ENCODE data around the gene VPS37B. TPM values are rescaled to one million over a fixed set of nuclear protein-coding genes. Genes with fewer than 3 reads are reported as not detected.

Gene VPS37B
- total and polyA plus RNA-seq, 2 donors (not counting 1 experiment from before 2014, with no cell fraction given), result 66.7 to 88.1 TPM

DNA sequence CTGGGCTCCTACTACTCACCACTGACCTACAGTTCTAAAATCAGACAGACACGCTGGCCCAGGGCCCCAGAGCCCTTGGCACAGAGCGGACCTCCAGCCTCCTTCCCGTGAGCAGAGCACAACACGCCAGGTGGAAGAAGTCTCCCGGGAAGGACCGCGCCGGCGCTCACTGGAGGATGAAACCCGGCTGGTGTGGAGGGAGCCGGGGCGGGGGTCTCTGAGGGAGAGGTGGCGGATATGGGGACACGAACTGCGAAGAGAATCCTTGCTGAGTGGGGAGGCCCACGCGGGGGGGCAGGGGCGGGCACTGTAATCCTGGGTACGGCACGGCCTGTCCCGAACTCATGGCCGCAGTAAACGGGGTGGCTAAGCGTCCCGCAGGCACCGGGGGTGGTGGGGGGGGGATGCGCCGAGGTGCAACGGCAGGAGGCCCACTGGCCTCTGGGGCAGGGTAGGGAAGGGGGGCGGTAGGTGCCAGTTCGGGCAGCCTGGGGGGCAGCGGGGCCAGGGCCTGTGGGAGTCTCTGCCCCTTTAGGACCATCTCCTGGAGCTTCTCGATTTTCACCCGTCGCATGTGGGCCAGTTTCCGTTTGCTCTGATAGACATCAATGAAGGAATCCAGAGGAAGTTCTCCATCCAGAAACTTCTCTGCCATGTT is 28.8 kb downstream of the VPS37B start:
- Histone ChIP-seq H3K79me2 (ENCODE audit: control insufficient read depth, insufficient read depth, low read length) (peaks cover 86% of the 10 kb centered on the region), H3K27me3 (replicated peaks in 1 of 4; ENCODE audit: control extremely low read depth in 1 of 4, control insufficient read depth in 3 of 4, insufficient read depth in 4 of 4, low read length in 3 of 4) (no peaks in the 10 kb centered on the region), H3K4me3 (ENCODE audit: control extremely low read depth in 1 of 5, extremely low read depth in 1 of 5, insufficient read depth in 1 of 5, low read depth in 2 of 5, low read length in 4 of 5) (no peak overlapping the region), H3K27ac (ENCODE audit: low read length in 2 of 2) (no peak overlapping the region), H3K9ac (ENCODE audit: low read length) (no peak overlapping the region), H3K4me2 (replicated peaks; ENCODE audit: low read depth, low read length, poor library complexity, severe bottlenecking) (no peak overlapping the region), H3K4me1 (ENCODE audit: control insufficient read depth in 2 of 2, insufficient read depth in 2 of 2, low read length in 2 of 2) (peaks cover 61 to 74% of the 10 kb centered on the region in 2 donors), H3K36me3 (replicated peaks in 1 of 2; ENCODE audit: control extremely low read depth in 1 of 2, control insufficient read depth in 1 of 2, extremely low read depth in 1 of 2, insufficient read depth in 2 of 2, low read length in 1 of 2) (peaks cover 4 to 76% of the 10 kb centered on the region in 2 experiments), H3K9me3 (ENCODE audit: control extremely low read depth in 1 of 3, control insufficient read depth in 2 of 3, insufficient read depth in 1 of 3, low read length in 2 of 3) (no peaks in the 10 kb centered on the region), H2AFZ (ENCODE audit: insufficient read depth, low read depth, low read length, poor library complexity, severe bottlenecking) (no peak overlapping the region), H4K20me1 (ENCODE audit: control insufficient read depth, insufficient read depth, low read length, poor library complexity, severe bottlenecking) (peaks cover 57% of the 10 kb centered on the region)
- H3K9me3 Mint-ChIP-seq (ENCODE audit: insufficient read depth), result no peaks in the 10 kb centered on the region
- DNase-seq (no peak), ATAC-seq (ENCODE audit: low read depth) (no peak)
- peaks cover 83% of the 10 kb centered on the region for H3K4me1 Mint-ChIP-seq
- CTCF ChIA-PET, result interaction anchor here (0.8 to 19.2 kb wide), 3 partner anchors 16 to 84 kb away, joined by 5 to 388 read pairs (median 6); no protein-coding TSS in a partner anchor
- WGBS (ENCODE audit: insufficient coverage), result 94% methylated on average over 35 of the region's 36 CpGs
- intact Hi-C loops (cut with micrococcal nuclease), result no loop called here
- peak overlapping the region; percentile 66 for H3K27ac Mint-ChIP-seq
- TF ChIP-seq, protein P1, sequence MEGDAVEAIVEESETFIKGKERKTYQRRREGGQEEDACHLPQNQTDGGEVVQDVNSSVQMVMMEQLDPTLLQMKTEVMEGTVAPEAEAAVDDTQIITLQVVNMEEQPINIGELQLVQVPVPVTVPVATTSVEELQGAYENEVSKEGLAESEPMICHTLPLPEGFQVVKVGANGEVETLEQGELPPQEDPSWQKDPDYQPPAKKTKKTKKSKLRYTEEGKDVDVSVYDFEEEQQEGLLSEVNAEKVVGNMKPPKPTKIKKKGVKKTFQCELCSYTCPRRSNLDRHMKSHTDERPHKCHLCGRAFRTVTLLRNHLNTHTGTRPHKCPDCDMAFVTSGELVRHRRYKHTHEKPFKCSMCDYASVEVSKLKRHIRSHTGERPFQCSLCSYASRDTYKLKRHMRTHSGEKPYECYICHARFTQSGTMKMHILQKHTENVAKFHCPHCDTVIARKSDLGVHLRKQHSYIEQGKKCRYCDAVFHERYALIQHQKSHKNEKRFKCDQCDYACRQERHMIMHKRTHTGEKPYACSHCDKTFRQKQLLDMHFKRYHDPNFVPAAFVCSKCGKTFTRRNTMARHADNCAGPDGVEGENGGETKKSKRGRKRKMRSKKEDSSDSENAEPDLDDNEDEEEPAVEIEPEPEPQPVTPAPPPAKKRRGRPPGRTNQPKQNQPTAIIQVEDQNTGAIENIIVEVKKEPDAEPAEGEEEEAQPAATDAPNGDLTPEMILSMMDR (IDR thresholded peaks at IDR 0.05), result no peak
- TF ChIP-seq EZH2 (IDR thresholded peaks at IDR 0.05; ENCODE audit: borderline replicate concordance, insufficient read depth, low read depth, low read length, poor library complexity, severe bottlenecking), result no peak
- POLR2A ChIA-PET, result no interaction called here
- H3K4me3 Mint-ChIP-seq, result no peak overlapping the region
- no peaks in the 10 kb centered on the region for H3K27me3 Mint-ChIP-seq

DNA sequence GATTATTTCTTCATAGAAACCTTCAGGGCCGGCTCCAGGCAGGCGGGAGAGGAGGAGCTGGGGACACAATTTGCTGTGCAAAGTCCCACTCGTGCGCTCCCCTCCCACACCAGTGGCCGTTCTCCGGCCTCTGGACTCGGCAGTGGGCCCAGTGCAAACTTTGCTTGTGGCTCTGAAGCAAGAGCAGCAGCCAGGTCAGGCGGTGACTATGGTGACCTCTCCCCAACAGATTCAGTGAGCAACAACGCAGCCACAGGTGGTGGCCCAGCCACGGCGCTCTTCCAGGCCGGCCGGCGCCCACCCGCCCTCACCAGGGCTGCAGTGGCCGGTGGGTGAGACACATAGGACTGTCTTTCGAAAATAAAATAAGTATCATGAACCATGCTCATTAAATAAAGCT is 29.5 kb downstream of the VPS37B start:
- peaks cover 81% of the 10 kb centered on the region for H3K79me2 ChIP-seq (ENCODE audit: control insufficient read depth, insufficient read depth, low read length)
- H3K27me3 Mint-ChIP-seq, result no peaks in the 10 kb centered on the region
- ATAC-seq (ENCODE audit: low read depth), result no peak
- no peaks in the 10 kb centered on the region for H3K27me3 ChIP-seq (replicated peaks in 1 of 4; ENCODE audit: control extremely low read depth in 1 of 4, control insufficient read depth in 3 of 4, insufficient read depth in 4 of 4, low read length in 3 of 4)
- no peak overlapping the region for H3K4me2 ChIP-seq (replicated peaks; ENCODE audit: low read depth, low read length, poor library complexity, severe bottlenecking)
- no peak for DNase-seq
- H3K9me3 Mint-ChIP-seq (ENCODE audit: insufficient read depth), result no peaks in the 10 kb centered on the region
- 97% methylated on average over 16 of the region's 17 CpGs for WGBS (ENCODE audit: insufficient coverage)
- no peak overlapping the region for H2AFZ ChIP-seq (ENCODE audit: insufficient read depth, low read depth, low read length, poor library complexity, severe bottlenecking)
- ChIA-PET POLR2A (interaction anchor here (2.5 kb wide), 1 partner anchor 73 kb away, joined by 9 read pairs; no protein-coding TSS in a partner anchor), CTCF (interaction anchor here (1.3 to 19.2 kb wide), 3 partner anchors 15 to 85 kb away, joined by 3 to 388 read pairs (median 6); no protein-coding TSS in a partner anchor)
- peaks cover 4 to 82% of the 10 kb centered on the region in 2 experiments for H3K36me3 ChIP-seq (replicated peaks in 1 of 2; ENCODE audit: control extremely low read depth in 1 of 2, control insufficient read depth in 1 of 2, extremely low read depth in 1 of 2, insufficient read depth in 2 of 2, low read length in 1 of 2)
- H3K27ac ChIP-seq (ENCODE audit: low read length in 2 of 2), result no peak overlapping the region
- H3K4me1 ChIP-seq (ENCODE audit: control insufficient read depth in 2 of 2, insufficient read depth in 2 of 2, low read length in 2 of 2), result peaks cover 58 to 73% of the 10 kb centered on the region in 2 donors
- intact Hi-C loops (cut with micrococcal nuclease), result no loop called here
- no peak overlapping the region for H3K4me3 Mint-ChIP-seq
- no peak overlapping the region for H3K9ac ChIP-seq (ENCODE audit: low read length)
- peaks cover 63% of the 10 kb centered on the region for H4K20me1 ChIP-seq (ENCODE audit: control insufficient read depth, insufficient read depth, low read length, poor library complexity, severe bottlenecking)
- H3K4me1 Mint-ChIP-seq, result peaks cover 83% of the 10 kb centered on the region
- H3K27ac Mint-ChIP-seq, result peak overlapping the region; percentile 66
- TF ChIP-seq EZH2 (IDR thresholded peaks at IDR 0.05; ENCODE audit: borderline replicate concordance, insufficient read depth, low read depth, low read length, poor library complexity, severe bottlenecking), result no peak
- TF ChIP-seq, protein P1 (IDR thresholded peaks at IDR 0.05), result no peak
- no peak overlapping the region for H3K4me3 ChIP-seq (ENCODE audit: control extremely low read depth in 1 of 5, extremely low read depth in 1 of 5, insufficient read depth in 1 of 5, low read depth in 2 of 5, low read length in 4 of 5)
- H3K9me3 ChIP-seq (ENCODE audit: control extremely low read depth in 1 of 3, control insufficient read depth in 2 of 3, insufficient read depth in 1 of 3, low read length in 2 of 3), result no peaks in the 10 kb centered on the region

Measured in B cell (primary cell).